Kidney (tissue), 14 donors: ENCODE measurements around the gene APBB2. TPM values are rescaled to one million over a fixed set of nuclear protein-coding genes. Genes with fewer than 3 reads are reported as not detected.

Source experiments
- DNase-seq, 5 donors: peaks; one replicate each; pipeline ENCODE4 v3.0.0-alpha.2; 2013 to 2020
- FAIRE-seq: peaks from 2 replicates; lab custom pipeline; 2012; peaks lifted over from hg19 to GRCh38; lab: Jason Lieb, UNC
- H3K27ac ChIP-seq, 2 donors: one replicate each; pipeline ENCODE4 v1.7.0; 2013; ENCODE audit warnings: low read depth in 2 of 2, low read length in 2 of 2, inconsistent platforms in 1 of 2
- H3K27me3 ChIP-seq: one replicate; pipeline ENCODE4 v1.7.1; 2013; ENCODE audit warnings: low read length, inconsistent platforms; ENCODE audit not compliant: control insufficient read depth, insufficient read depth
- H3K36me3 ChIP-seq, 3 donors: one replicate each; pipeline versions ENCODE4 v1.7.0 to v1.7.1; 2013; ENCODE audit warnings: low read length in 3 of 3, control low read depth in 1 of 3, inconsistent platforms in 1 of 3; ENCODE audit not compliant: insufficient read depth in 3 of 3, control insufficient read depth in 2 of 3
- H3K4me1 ChIP-seq, 3 donors: one replicate each; pipeline versions ENCODE4 v1.7.0 to v1.7.1; 2013; ENCODE audit warnings: low read length in 3 of 3, inconsistent platforms in 1 of 3, low read depth in 1 of 3; ENCODE audit not compliant: control insufficient read depth in 2 of 3, insufficient read depth in 2 of 3
- H3K4me3 ChIP-seq, 3 donors: one replicate each; pipeline versions ENCODE4 v1.7.0 to v1.8.1; 2013; ENCODE audit warnings: low read length in 3 of 3, control low read depth in 1 of 3, inconsistent platforms in 1 of 3
- H3K9ac ChIP-seq, 3 donors: one replicate each; pipeline versions ENCODE4 v1.7.0 to v1.7.1; 2013; ENCODE audit warnings: low read length in 3 of 3, control low read depth in 1 of 3, inconsistent platforms in 1 of 3
- H3K9me3 ChIP-seq, 3 donors: one replicate each; pipeline versions ENCODE4 v1.7.0 to v1.7.1; 2013; ENCODE audit warnings: low read length in 3 of 3, control low read depth in 1 of 3, inconsistent platforms in 1 of 3; ENCODE audit not compliant: control insufficient read depth in 2 of 3, insufficient read depth in 1 of 3
- CTCF ChIP-seq: IDR thresholded peaks from 3 replicates; pipeline ENCODE4 v1.5.1; 2012; ENCODE audit warnings: mild to moderate bottlenecking, moderate library complexity, borderline replicate concordance; ENCODE audit not compliant: insufficient read depth; ENCODE audit errors: extremely low read depth
- intact Hi-C: fragments of 100-400 bp; cut with DNase I; formaldehyde crosslinking; loops from one replicate; pipeline ENCODE4 v1.11.1; 2022
- polyA plus RNA-seq: library from polyadenylated mRNA; stranded (reverse); fragments of 350-450 nt; fragmentation: Illumina TruSeq; extraction: RNeasy Lipid Tissue Mini Kit (QIAGEN cat#74804); gene quantifications from one replicate; pipeline ENCODE4 v1.2.3, GENCODE V29; 2014; ENCODE audit warnings: low read depth, low replicate concordance; ENCODE audit not compliant: insufficient read depth
- total RNA-seq: library from RNA; stranded (reverse); fragmentation: NEBNext Ultra II Directional; extraction: Animal tissue kit (Norgen Biotek cat#: 25700); gene quantifications from one replicate; pipeline ENCODE4 v1.2.1, GENCODE V29; 2021
- donor health status: control.
- donor health status: control.
- donor health status: control.
- donor health status: control.
- donor health status: control.
- donor health status: DM: yes; HTN: yes; CAD: no.
- donor health status: Normal renal cell carcinoma (clear cell type).

Gene APBB2
- total and polyA plus RNA-seq, 2 donors from 2014 or later: 13.4 to 65.6 TPM

DNA sequence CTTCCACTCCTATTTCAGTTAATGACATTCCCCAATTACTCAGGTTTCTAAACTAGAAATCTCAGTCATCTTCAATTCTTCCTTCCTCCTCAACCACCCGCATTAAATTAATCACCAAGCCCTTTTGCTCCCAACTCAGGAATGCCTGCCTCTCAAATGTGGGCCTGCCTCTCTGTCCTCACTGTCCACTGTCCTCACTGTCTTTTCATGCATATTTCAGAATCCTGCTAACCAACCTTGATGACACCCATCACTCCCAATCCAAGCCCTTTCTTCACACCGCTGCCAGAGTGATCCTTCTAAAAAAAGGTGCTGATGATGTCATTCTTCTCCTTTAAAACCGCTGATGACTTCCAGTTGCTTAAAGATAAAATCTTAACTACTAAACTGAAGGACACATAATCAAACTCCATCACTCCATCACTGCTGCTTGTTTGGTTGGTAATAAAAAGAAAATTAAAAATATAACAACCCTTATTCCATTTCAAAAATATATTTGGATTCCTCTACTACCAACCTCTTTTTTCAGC, 5.1 kb upstream of the APBB2 start:
- Histone ChIP-seq H3K27me3 (no peaks in the 10 kb centered on the region), H3K27ac (no peak overlapping the region), H3K4me1 (peaks cover 0 to 8% (median 7%) of the 10 kb centered on the region in 3 donors), H3K9me3 (no peaks in the 10 kb centered on the region), H3K9ac (no peak overlapping the region), H3K4me3 (no peak overlapping the region), H3K36me3 (no peaks in the 10 kb centered on the region)
- intact Hi-C loops: loop anchor here (10.0 kb wide), 1 partner anchor 285 kb away; no protein-coding TSS in a partner anchor
- FAIRE-seq (no peak), DNase-seq (no peak)
- no peak for TF ChIP-seq CTCF

- Histone ChIP-seq H3K4me3 (no peak overlapping the region), H3K4me1 (peaks cover 0 to 8% (median 7%) of the 10 kb centered on the region in 3 donors), H3K9me3 (no peaks in the 10 kb centered on the region), H3K27me3 (no peaks in the 10 kb centered on the region), H3K9ac (no peak overlapping the region), H3K36me3 (no peaks in the 10 kb centered on the region), H3K27ac (no peak overlapping the region)
- DNase-seq (no peak), FAIRE-seq (no peak)
- TF ChIP-seq CTCF: no peak
- intact Hi-C loops: loop anchor here (10.0 kb wide), 1 partner anchor 284 kb away; no protein-coding TSS in a partner anchor
Observed at GRCh38 chr4:41218703-41219102, 4.4 kb upstream of the APBB2 start.

- Histone ChIP-seq H3K4me3 (no peak overlapping the region), H3K27ac (peak overlapping the region in 1 of 2 donors; percentile 96), H3K9ac (no peak overlapping the region), H3K36me3 (no peaks in the 10 kb centered on the region), H3K9me3 (no peaks in the 10 kb centered on the region), H3K27me3 (no peaks in the 10 kb centered on the region), H3K4me1 (peaks cover 0 to 9% (median 7%) of the 10 kb centered on the region in 3 donors)
- FAIRE-seq: no peak
- no peak for TF ChIP-seq CTCF
- no peak for DNase-seq
- intact Hi-C loops: loop anchor here (10.0 kb wide), 1 partner anchor 283 kb away; no protein-coding TSS in a partner anchor
Observed at GRCh38 chr4:41217374-41217773, 3.0 kb upstream of the APBB2 start.
